Measurements from ENCODE around the gene ABHD12.
A peak's percentile ranks its signal among the peaks of the same experiment; 100 is the strongest.

ABHD12 gene

DNA sequence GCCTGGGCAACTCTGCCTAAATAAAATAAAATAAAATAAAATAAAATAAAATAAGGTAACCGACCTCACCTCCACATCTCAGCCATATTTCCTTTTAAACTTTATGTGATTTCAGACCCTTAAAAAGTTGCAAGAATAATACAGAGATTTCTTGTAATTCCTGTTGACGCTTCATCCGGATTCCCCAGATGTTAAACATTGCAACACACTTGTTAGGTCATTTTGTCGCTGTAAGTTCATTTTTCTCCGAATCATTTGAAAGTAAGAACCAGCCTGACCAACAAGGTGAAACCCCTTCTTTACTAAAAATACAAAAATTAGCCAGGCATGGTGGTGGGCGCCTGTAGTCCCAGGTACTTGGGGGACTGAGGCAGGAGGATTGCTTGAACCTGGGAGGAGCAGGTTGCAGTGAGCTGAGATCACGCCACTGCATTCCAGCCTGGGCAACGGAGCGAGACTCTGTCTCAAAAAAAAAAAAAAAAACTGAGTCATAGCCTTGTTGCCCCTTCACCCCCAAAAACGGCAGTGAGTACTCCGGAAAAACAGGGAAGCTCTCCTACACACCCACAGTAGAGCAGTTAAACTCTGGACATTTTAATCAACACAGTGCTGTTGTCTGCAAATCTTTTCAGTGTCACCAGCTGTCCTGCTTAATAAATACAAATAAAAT is 136.9 kb downstream of the ABHD12 start:
- DNase-seq (ENCODE audit: low read depth), result no peak
- Histone ChIP-seq H3K36me3 (ENCODE audit: control insufficient read depth, insufficient read depth, low read length, severe bottlenecking) (peaks cover 2% of the 10 kb centered on the region), H3K4me1 (ENCODE audit: control insufficient read depth, insufficient read depth, low read length) (peaks cover 76% of the 10 kb centered on the region), H3K4me3 (ENCODE audit: low read length) (no peak overlapping the region), H3K9ac (ENCODE audit: low read length) (no peak overlapping the region), H3K9me3 (ENCODE audit: control insufficient read depth, low read length) (no peaks in the 10 kb centered on the region), H3K27me3 (replicated peaks; ENCODE audit: control insufficient read depth, insufficient read depth, low read length) (no peaks in the 10 kb centered on the region)

DNA sequence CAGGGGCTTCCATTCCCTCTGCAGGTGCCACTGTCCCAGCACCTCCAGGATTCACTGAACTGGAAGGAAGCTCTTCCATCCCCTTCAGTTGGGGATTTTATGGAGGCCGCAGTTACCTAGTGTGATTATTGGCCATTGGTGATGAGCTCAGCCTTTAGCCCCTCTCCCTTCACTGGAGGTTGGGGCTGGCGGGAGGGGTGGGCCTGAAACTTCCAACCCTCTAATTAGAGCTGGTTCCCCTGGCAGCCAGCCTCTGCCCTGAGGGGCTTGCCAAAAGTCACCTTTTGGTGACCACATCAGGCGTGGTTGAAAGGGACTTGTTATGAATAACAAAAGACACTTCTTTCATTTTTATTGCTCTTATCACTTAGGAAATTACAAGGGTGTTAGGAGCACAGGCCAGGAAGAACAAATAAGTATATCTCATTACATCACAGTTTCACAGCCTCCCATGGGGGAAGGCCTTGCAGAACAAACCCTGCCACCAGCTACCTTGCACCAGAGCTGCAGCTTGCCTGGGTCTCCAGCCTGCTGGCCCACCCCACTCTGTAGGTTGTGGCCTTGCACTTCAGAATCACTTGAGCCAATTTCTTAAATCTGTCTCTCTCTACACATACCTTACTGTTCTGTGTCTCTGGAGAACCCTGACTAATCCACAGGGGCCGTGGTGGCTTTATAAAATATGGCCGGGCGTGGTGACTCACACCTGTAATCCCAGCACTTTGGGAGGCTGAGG is 137.8 kb downstream of the ABHD12 start:
- Histone ChIP-seq H3K4me3 (ENCODE audit: low read length) (no peak overlapping the region), H3K4me1 (ENCODE audit: control insufficient read depth, insufficient read depth, low read length) (peaks cover 76% of the 10 kb centered on the region), H3K36me3 (ENCODE audit: control insufficient read depth, insufficient read depth, low read length, severe bottlenecking) (peaks cover 2% of the 10 kb centered on the region), H3K9me3 (ENCODE audit: control insufficient read depth, low read length) (no peaks in the 10 kb centered on the region), H3K27me3 (replicated peaks; ENCODE audit: control insufficient read depth, insufficient read depth, low read length) (no peaks in the 10 kb centered on the region), H3K9ac (ENCODE audit: low read length) (no peak overlapping the region)
- DNase-seq (ENCODE audit: low read depth), result no peak

DNA sequence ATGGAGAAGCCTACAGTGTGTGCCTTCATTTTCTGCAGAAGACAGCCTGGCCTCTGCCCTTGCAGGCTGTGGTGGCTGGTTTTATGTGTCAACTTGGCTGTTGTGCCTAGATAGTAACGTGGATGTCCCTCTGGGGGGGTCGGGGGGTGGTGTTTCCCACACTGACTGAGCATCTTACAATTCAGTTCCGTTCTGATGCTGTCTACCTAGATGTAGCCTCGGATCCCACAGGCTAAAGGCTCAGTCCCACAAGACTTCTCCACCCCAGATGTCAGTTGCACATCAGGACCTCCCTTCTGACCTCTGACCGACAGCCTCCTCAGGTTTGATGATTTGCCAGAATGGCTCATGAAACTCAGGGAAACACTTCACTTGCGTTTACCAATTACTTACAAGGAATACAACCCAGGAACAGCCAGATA is 138.4 kb downstream of the ABHD12 start:
- H3K9ac ChIP-seq (ENCODE audit: low read length), result no peak overlapping the region
- H3K4me1 ChIP-seq (ENCODE audit: control insufficient read depth, insufficient read depth, low read length), result peaks cover 76% of the 10 kb centered on the region
- DNase-seq (ENCODE audit: low read depth), result no peak
- peaks cover 2% of the 10 kb centered on the region for H3K36me3 ChIP-seq (ENCODE audit: control insufficient read depth, insufficient read depth, low read length, severe bottlenecking)
- peak overlapping the region; percentile 36 for H3K4me3 ChIP-seq (ENCODE audit: low read length)
- H3K9me3 ChIP-seq (ENCODE audit: control insufficient read depth, low read length), result no peaks in the 10 kb centered on the region
- no peaks in the 10 kb centered on the region for H3K27me3 ChIP-seq (replicated peaks; ENCODE audit: control insufficient read depth, insufficient read depth, low read length)

GRCh38 chr20:25251558-25251957 is 139.1 kb downstream of the ABHD12 start:
- Histone ChIP-seq H3K36me3 (ENCODE audit: control insufficient read depth, insufficient read depth, low read length, severe bottlenecking) (peaks cover 2% of the 10 kb centered on the region), H3K27me3 (replicated peaks; ENCODE audit: control insufficient read depth, insufficient read depth, low read length) (no peaks in the 10 kb centered on the region), H3K9ac (ENCODE audit: low read length) (no peak overlapping the region), H3K9me3 (ENCODE audit: control insufficient read depth, low read length) (no peaks in the 10 kb centered on the region), H3K4me3 (ENCODE audit: low read length) (peak overlapping the region; percentile 36), H3K4me1 (ENCODE audit: control insufficient read depth, insufficient read depth, low read length) (peaks cover 76% of the 10 kb centered on the region)
- DNase-seq (ENCODE audit: low read depth), result peak; percentile 43

- H3K9ac ChIP-seq (ENCODE audit: low read length), result peak overlapping the region; percentile 30
- H3K9me3 ChIP-seq (ENCODE audit: control insufficient read depth, low read length), result no peaks in the 10 kb centered on the region
- H3K36me3 ChIP-seq (ENCODE audit: control insufficient read depth, insufficient read depth, low read length, severe bottlenecking), result peaks cover 2% of the 10 kb centered on the region
- H3K27me3 ChIP-seq (replicated peaks; ENCODE audit: control insufficient read depth, insufficient read depth, low read length), result no peaks in the 10 kb centered on the region
- no peak for DNase-seq (ENCODE audit: low read depth)
- peak overlapping the region; percentile 93 for H3K4me3 ChIP-seq (ENCODE audit: low read length)
- H3K4me1 ChIP-seq (ENCODE audit: control insufficient read depth, insufficient read depth, low read length), result peaks cover 76% of the 10 kb centered on the region
These were observed 139.6 kb downstream of the ABHD12 start for GRCh38 chr20:25251019-25251418.

DNA sequence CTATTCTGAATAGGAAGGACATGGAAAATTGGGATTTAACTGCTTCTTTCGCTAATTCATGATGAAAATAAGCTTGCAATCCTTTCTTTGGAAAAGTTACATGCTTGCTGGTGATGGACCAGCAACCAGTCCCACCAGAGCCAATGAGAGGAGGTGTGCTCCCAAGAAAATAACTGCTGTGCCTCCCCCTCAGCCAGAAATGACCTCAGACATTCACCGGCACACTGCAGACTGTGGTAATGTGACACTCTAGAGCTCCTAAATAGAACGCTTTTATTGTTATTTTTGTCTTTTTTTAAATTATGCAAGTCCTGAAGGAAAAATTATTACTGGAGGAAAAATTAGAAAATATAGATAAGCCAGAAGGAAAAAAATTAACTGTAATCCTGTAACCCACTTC is 140.1 kb downstream of the ABHD12 start:
- no peaks in the 10 kb centered on the region for H3K9me3 ChIP-seq (ENCODE audit: control insufficient read depth, low read length)
- peaks cover 76% of the 10 kb centered on the region for H3K4me1 ChIP-seq (ENCODE audit: control insufficient read depth, insufficient read depth, low read length)
- peak overlapping the region; percentile 30 for H3K9ac ChIP-seq (ENCODE audit: low read length)
- H3K36me3 ChIP-seq (ENCODE audit: control insufficient read depth, insufficient read depth, low read length, severe bottlenecking), result peaks cover 2% of the 10 kb centered on the region
- no peaks in the 10 kb centered on the region for H3K27me3 ChIP-seq (replicated peaks; ENCODE audit: control insufficient read depth, insufficient read depth, low read length)
- DNase-seq (ENCODE audit: low read depth), result no peak
- peak overlapping the region; percentile 93 for H3K4me3 ChIP-seq (ENCODE audit: low read length)

All from adipocyte (in vitro differentiated cells).